HCT116 (cell line): Measurements from ENCODE around the gene MANBA. TPM values are rescaled to one million over a fixed set of nuclear protein-coding genes. Genes with fewer than 3 reads are reported as not detected.

Experiments used
- ATAC-seq: fragments of 200-7000 bp; cut with Tn5 transposase; 2 replicates; pipeline ENCODE4 v1.9.1; 2020; ENCODE audit warnings: mild to moderate bottlenecking, moderate library complexity
- BruUV-seq: library from RNA; stranded (reverse); fragments of 400-500 nt; replicated peaks from 2 replicates; lab custom pipeline; 2021; lab: Mats Ljungman, UMichigan
- CTCF ChIA-PET: fragments of 300-600 bp; sonication (Branson Sonifier 250); formaldehyde crosslinking; loops from one replicate; lab custom pipeline; 2021; ENCODE audit warnings: antibody characterized with exemption; lab: Charles Lee
- POLR2A ChIA-PET: fragments of 300-600, 350-600 bp; sonication (Branson Sonifier 250); formaldehyde crosslinking; loops from one replicate; lab custom pipeline; 2021; ENCODE audit warnings: antibody characterized with exemption; lab: Charles Lee
- RAD21 ChIA-PET, 2 experiments: fragments of 300-600 bp; sonication (Branson Sonifier 250); formaldehyde crosslinking; loops; one replicate each; lab custom pipeline; 2023; ENCODE audit warnings: low total read pairs in 2 of 2; ENCODE audit not compliant: uncharacterized antibody in 2 of 2, unreplicated experiment in 2 of 2, low non-redundant PET in 1 of 2; lab: Charles Lee
- DNase-seq: peaks from one replicate; pipeline ENCODE4 v3.0.0-alpha.2; 2010; ENCODE audit warnings: low read depth, low spot score
- H2AFZ ChIP-seq: fragments of 200-600 bp; shearing (Covaris generic), sonication (generic); 2 replicates; pipeline ENCODE4 v1.6.1; 2017; ENCODE audit warnings: low read depth, mixed run types, mixed read lengths, antibody characterized with exemption, low read length; ENCODE audit not compliant: poor library complexity, severe bottlenecking
- H3K27ac ChIP-seq: 2 replicates; pipeline ENCODE4 v1.5.1; 2012; ENCODE audit warnings: low read depth, low read length
- H3K27me3 ChIP-seq: fragments of 200-600 bp; sonication (generic); 2 replicates; pipeline ENCODE4 v1.6.1; 2016; ENCODE audit warnings: mixed run types, low read length, mixed read lengths; ENCODE audit not compliant: insufficient read depth
- H3K36me3 ChIP-seq, 2 experiments: fragments of 200-500 bp in 1 of 2; fragments of 200-600 bp in 1 of 2; sonication (Bioruptor generic) in 1 of 2; sonication (generic) in 1 of 2; 2 replicates each; pipeline versions ENCODE4 v1.5.1 to v1.6.1; 2014 to 2016; ENCODE audit warnings: low read length in 2 of 2, inconsistent platforms in 1 of 2, mixed read lengths in 1 of 2, mixed run types in 1 of 2; ENCODE audit not compliant: insufficient read depth in 2 of 2, control insufficient read depth in 1 of 2
- H3K4me1 ChIP-seq, 2 experiments: fragments of 200-600 bp in 1 of 2; sonication (generic) in 1 of 2; 2 replicates each; pipeline versions ENCODE4 v1.5.1 to v1.6.1; 2012 to 2017; ENCODE audit warnings: low read length in 2 of 2, inconsistent platforms in 1 of 2, mild to moderate bottlenecking in 1 of 2, mixed read lengths in 1 of 2, mixed run types in 1 of 2, moderate library complexity in 1 of 2; ENCODE audit not compliant: insufficient read depth in 2 of 2, control insufficient read depth in 1 of 2
- H3K4me2 ChIP-seq: fragments of 200-600 bp; sonication (generic); 2 replicates; pipeline ENCODE4 v1.6.1; 2017; ENCODE audit warnings: mixed run types, low read length, mixed read lengths
- H3K4me3 ChIP-seq, 2 experiments: fragments of 200-600 bp in 1 of 2; sonication (generic) in 1 of 2; replicated peaks in 1 of 2; 2 replicates each; pipeline ENCODE4 v1.5.1; 2011 to 2016; ENCODE audit warnings: low read length in 2 of 2, control low read depth in 1 of 2, low read depth in 1 of 2, mild to moderate bottlenecking in 1 of 2, mixed read lengths in 1 of 2, mixed run types in 1 of 2
- H3K79me2 ChIP-seq: fragments of 200-600 bp; sonication (generic); 2 replicates; pipeline ENCODE4 v1.6.1; 2017; ENCODE audit warnings: mild to moderate bottlenecking, mixed run types, low read length, moderate library complexity, mixed read lengths; ENCODE audit not compliant: insufficient read depth
- H3K9ac ChIP-seq: fragments of 200-600 bp; sonication (generic); 2 replicates; pipeline ENCODE4 v1.6.1; 2016; ENCODE audit warnings: low read length, mixed read lengths
- H3K9me2 ChIP-seq: fragments of 200-600 bp; sonication (generic), shearing (Covaris generic); 2 replicates; pipeline ENCODE4 v1.6.1; 2017; ENCODE audit warnings: mixed run types, mild to moderate bottlenecking, moderate library complexity; ENCODE audit not compliant: insufficient read depth
- H3K9me3 ChIP-seq, 2 experiments: fragments of 200-500 bp in 1 of 2; fragments of 200-600 bp in 1 of 2; sonication (Bioruptor generic) in 1 of 2; sonication (generic) in 1 of 2; 2 replicates each; pipeline ENCODE4 v1.6.1; 2014 to 2017; ENCODE audit warnings: low read length in 2 of 2, mixed read lengths in 2 of 2, inconsistent platforms in 1 of 2, low read depth in 1 of 2, mild to moderate bottlenecking in 1 of 2, mixed run types in 1 of 2, moderate library complexity in 1 of 2; ENCODE audit not compliant: control insufficient read depth in 1 of 2, insufficient read depth in 1 of 2
- H4K20me1 ChIP-seq: fragments of 200-600 bp; sonication (generic), shearing (Covaris generic); 2 replicates; pipeline ENCODE4 v1.6.1; 2017; ENCODE audit warnings: mixed run types, mild to moderate bottlenecking, moderate library complexity; ENCODE audit not compliant: insufficient read depth
- ATF3 ChIP-seq: IDR thresholded peaks from 2 replicates; pipeline ENCODE4 v1.6.1; 2012
- CEBPB ChIP-seq: IDR thresholded peaks from 2 replicates; pipeline ENCODE4 v1.6.1; 2012; ENCODE audit warnings: low read depth
- CTCF ChIP-seq, 3 experiments: fragments of 200-600 bp in 1 of 3; sonication (generic) in 1 of 3; IDR thresholded peaks in 2 of 3; conservative IDR thresholded peaks in 1 of 3; 2 replicates each; pipeline ENCODE4 v1.5.1; 2012 to 2017; ENCODE audit warnings: low read depth in 2 of 3, low read length in 2 of 3, antibody characterized with exemption in 1 of 3, borderline replicate concordance in 1 of 3, control low read depth in 1 of 3, mild to moderate bottlenecking in 1 of 3, mixed read lengths in 1 of 3, mixed run types in 1 of 3, moderate library complexity in 1 of 3; ENCODE audit not compliant: insufficient read depth in 1 of 3
- EGR1 ChIP-seq: IDR thresholded peaks from 2 replicates; pipeline ENCODE4 v1.6.1; 2012; ENCODE audit warnings: low read depth
- ELF1 ChIP-seq: IDR thresholded peaks from 2 replicates; pipeline ENCODE4 v1.6.1; 2012; ENCODE audit warnings: low read depth, borderline replicate concordance
- EZH2 ChIP-seq: fragments of 200-600 bp; sonication (generic); IDR thresholded peaks from 2 replicates; pipeline ENCODE4 v1.6.1; 2017; ENCODE audit warnings: antibody characterized with exemption, mixed run types
- EZH2phosphoT487 ChIP-seq: fragments of 200-600 bp; IDR thresholded peaks from 2 replicates; pipeline ENCODE4 v1.6.1; 2018; ENCODE audit warnings: antibody characterized with exemption, borderline replicate concordance
- FOSL1 ChIP-seq: IDR thresholded peaks from 2 replicates; pipeline ENCODE4 v1.6.1; 2012; ENCODE audit warnings: low read depth
- JUND ChIP-seq: IDR thresholded peaks from 2 replicates; pipeline ENCODE4 v1.6.1; 2012
- MAX ChIP-seq: IDR thresholded peaks from 2 replicates; pipeline ENCODE4 v1.6.1; 2012
- POLR2A ChIP-seq: IDR thresholded peaks from 2 replicates; pipeline ENCODE4 v1.7.0; 2011; ENCODE audit warnings: borderline replicate concordance; ENCODE audit not compliant: insufficient read depth, insufficient read length; ENCODE audit errors: extremely low read depth
- RAD21 ChIP-seq: IDR thresholded peaks from 2 replicates; pipeline ENCODE4 v1.6.1; 2012; ENCODE audit warnings: low read depth, mild to moderate bottlenecking
- REST ChIP-seq: IDR thresholded peaks from 2 replicates; pipeline ENCODE4 v1.6.1; 2012; ENCODE audit warnings: low read depth
- SIN3A ChIP-seq: IDR thresholded peaks from 2 replicates; pipeline ENCODE4 v1.6.1; 2012; ENCODE audit warnings: low read depth
- SRF ChIP-seq: IDR thresholded peaks from 2 replicates; pipeline ENCODE4 v1.6.1; 2012; ENCODE audit warnings: low read depth
- intact Hi-C: fragments of 100-400 bp; cut with micrococcal nuclease; formaldehyde crosslinking; loops from 2 replicates; pipeline ENCODE4 v1.10.0; 2022
- total RNA-seq: library from RNA; stranded (reverse); gene quantifications from one replicate; pipeline ENCODE4 v1.2.1, GENCODE V29; 2021; ENCODE audit not compliant: unreplicated experiment

The MANBA gene
- total RNA-seq, 1 experiment from 2014 or later: 21.3 TPM

- no peak overlapping the region for H3K4me3 ChIP-seq
- TF ChIP-seq EZH2: no peak
- ATAC-seq (no peak), DNase-seq (no peak)
- H3K4me1 ChIP-seq: peaks cover 11 to 26% of the 10 kb centered on the region in 2 experiments; a peak in 3 of 4 replicates
- no peaks in the 10 kb centered on the region for H3K36me3 ChIP-seq
- intact Hi-C loops: no loop called here
- H3K27ac ChIP-seq: no peak overlapping the region
- no peak overlapping the region for H3K4me2 ChIP-seq
- H3K9ac ChIP-seq: no peak overlapping the region
- H3K27me3 ChIP-seq: no peaks in the 10 kb centered on the region
- ChIA-PET POLR2A (no interaction called here), RAD21 (no interaction called here), CTCF (no interaction called here)
- no peaks in the 10 kb centered on the region for H3K9me2 ChIP-seq
- H2AFZ ChIP-seq: no peak overlapping the region
- H3K79me2 ChIP-seq: peaks cover 30% of the 10 kb centered on the region
- H3K9me3 ChIP-seq: no peaks in the 10 kb centered on the region
- no TSS peak for BruUV-seq
- no peaks in the 10 kb centered on the region for H4K20me1 ChIP-seq
Measured at GRCh38 chr4:102757681-102758080, 3.1 kb downstream of the MANBA start.

- POLR2A ChIA-PET: no interaction called here
- peaks cover 20% of the 10 kb centered on the region; the same call in 1 of the 2 replicates for H3K79me2 ChIP-seq
- ATAC-seq: no peak
Measured at GRCh38 chr4:102754044-102754443, 6.7 kb downstream of the MANBA start.

More at GRCh38 chr4:102754044-102754443, 6.7 kb downstream of the MANBA start:
- Histone ChIP-seq H3K27me3 (no peaks in the 10 kb centered on the region), H3K27ac (no peak overlapping the region), H4K20me1 (no peaks in the 10 kb centered on the region), H3K36me3 (no peaks in the 10 kb centered on the region), H3K9me3 (no peaks in the 10 kb centered on the region), H3K4me1 (peaks cover 3 to 6% of the 10 kb centered on the region in 2 experiments; a peak in 1 of 4 replicates), H3K4me3 (no peak overlapping the region), H2AFZ (no peak overlapping the region), H3K4me2 (no peak overlapping the region), H3K9ac (no peak overlapping the region), H3K9me2 (no peaks in the 10 kb centered on the region)
- no peak for DNase-seq
- RAD21 ChIA-PET: no interaction called here
- CTCF ChIA-PET: no interaction called here
- intact Hi-C loops: no loop called here
- no peak for TF ChIP-seq MAX
- no peak for TF ChIP-seq CTCF (IDR thresholded peaks at IDR 0.05 in 2 of 3, conservative IDR thresholded peaks at IDR 0.05 in 1 of 3; ENCODE audit: borderline replicate concordance in 1 of 3, insufficient read depth in 1 of 3, low read depth in 2 of 3, low read length in 2 of 3)
- no peak for TF ChIP-seq POLR2A
- TF ChIP-seq EGR1: no peak
- TF ChIP-seq FOSL1: no peak
- TF ChIP-seq RAD21: no peak
- no peak for TF ChIP-seq JUND
- no peak for TF ChIP-seq EZH2
- TF ChIP-seq ATF3: no peak
- no peak for TF ChIP-seq SRF
- no peak for TF ChIP-seq SIN3A
- no peak for TF ChIP-seq EZH2phosphoT487
- TF ChIP-seq ELF1: no peak
- no peak for TF ChIP-seq REST
- TF ChIP-seq CEBPB: no peak
- BruUV-seq: no TSS peak
